ENCODE results near the gene SMYD3. TPM values are rescaled to one million over a fixed set of nuclear protein-coding genes. Genes with fewer than 3 reads are reported as not detected.

Gene SMYD3
- total and polyA plus RNA-seq, 2 donors (not counting 3 experiments of a cell fraction or from before 2014, with no cell fraction given) = 16.0 to 32.1 TPM

GRCh38 chr1:245853291-245853690 is 653.8 kb downstream of the SMYD3 start:
- TF ChIP-seq POLR2A (IDR thresholded peaks at IDR 0.05; ENCODE audit: low read depth, low read length) = no peak
- no peak for TF ChIP-seq GATA2 (IDR thresholded peaks at IDR 0.05; ENCODE audit: insufficient read depth, insufficient read length, low read depth, low read length)
- no peak for TF ChIP-seq JUN (IDR thresholded peaks at IDR 0.05; ENCODE audit: borderline replicate concordance, insufficient read depth, insufficient read length, low read depth)
- TF ChIP-seq FOS (IDR thresholded peaks at IDR 0.05; ENCODE audit: borderline replicate concordance, insufficient read depth, low read length) = no peak
- no peak for TF ChIP-seq EZH2 (IDR thresholded peaks at IDR 0.05; ENCODE audit: borderline replicate concordance, low read depth, low read length, severe bottlenecking)
- TF ChIP-seq MAX (IDR thresholded peaks at IDR 0.05; ENCODE audit: insufficient read depth, insufficient read length) = no peak
- TF ChIP-seq POLR2AphosphoS5 (IDR thresholded peaks at IDR 0.05; ENCODE audit: insufficient read depth, low read depth, low read length) = no peak
- no peak for TF ChIP-seq MYC (IDR thresholded peaks at IDR 0.05; ENCODE audit: low read depth, low read length)
- TF ChIP-seq, protein P1, sequence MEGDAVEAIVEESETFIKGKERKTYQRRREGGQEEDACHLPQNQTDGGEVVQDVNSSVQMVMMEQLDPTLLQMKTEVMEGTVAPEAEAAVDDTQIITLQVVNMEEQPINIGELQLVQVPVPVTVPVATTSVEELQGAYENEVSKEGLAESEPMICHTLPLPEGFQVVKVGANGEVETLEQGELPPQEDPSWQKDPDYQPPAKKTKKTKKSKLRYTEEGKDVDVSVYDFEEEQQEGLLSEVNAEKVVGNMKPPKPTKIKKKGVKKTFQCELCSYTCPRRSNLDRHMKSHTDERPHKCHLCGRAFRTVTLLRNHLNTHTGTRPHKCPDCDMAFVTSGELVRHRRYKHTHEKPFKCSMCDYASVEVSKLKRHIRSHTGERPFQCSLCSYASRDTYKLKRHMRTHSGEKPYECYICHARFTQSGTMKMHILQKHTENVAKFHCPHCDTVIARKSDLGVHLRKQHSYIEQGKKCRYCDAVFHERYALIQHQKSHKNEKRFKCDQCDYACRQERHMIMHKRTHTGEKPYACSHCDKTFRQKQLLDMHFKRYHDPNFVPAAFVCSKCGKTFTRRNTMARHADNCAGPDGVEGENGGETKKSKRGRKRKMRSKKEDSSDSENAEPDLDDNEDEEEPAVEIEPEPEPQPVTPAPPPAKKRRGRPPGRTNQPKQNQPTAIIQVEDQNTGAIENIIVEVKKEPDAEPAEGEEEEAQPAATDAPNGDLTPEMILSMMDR (IDR thresholded peaks at IDR 0.05; ENCODE audit: extremely low read depth in 1 of 2, insufficient read depth in 1 of 2, low read depth in 1 of 2, low read length in 2 of 2) = no peak
- Histone ChIP-seq H3K4me3 (replicated peaks in 1 of 3; ENCODE audit: insufficient read depth in 1 of 3, low read depth in 1 of 3, low read length in 3 of 3) (no peak overlapping the region), H3K36me3 (ENCODE audit: control insufficient read depth in 2 of 2, extremely low read depth in 1 of 2, insufficient read depth in 2 of 2, low read length in 2 of 2) (no peaks in the 10 kb centered on the region), H3K9me1 (replicated peaks; ENCODE audit: control insufficient read depth, extremely low read depth, insufficient read depth, low read length) (no peaks in the 10 kb centered on the region), H3K4me1 (ENCODE audit: control insufficient read depth, extremely low read depth, insufficient read depth, low read length) (no peaks in the 10 kb centered on the region), H3K9me3 (replicated peaks; ENCODE audit: control insufficient read depth, insufficient read depth, low read length) (no peaks in the 10 kb centered on the region), H3K27me3 (ENCODE audit: control insufficient read depth in 2 of 2, insufficient read depth in 2 of 2, low read length in 2 of 2) (no peaks in the 10 kb centered on the region), H3K4me2 (ENCODE audit: insufficient read depth, low read length) (no peak overlapping the region), H2AFZ (ENCODE audit: low read depth, low read length) (no peak overlapping the region), H3K79me2 (ENCODE audit: control insufficient read depth, insufficient read depth, low read length) (no peaks in the 10 kb centered on the region), H3K9ac (replicated peaks; ENCODE audit: extremely low read depth, insufficient read depth, low read length) (no peak overlapping the region), H4K20me1 (replicated peaks; ENCODE audit: control insufficient read depth, extremely low read depth, insufficient read depth, low read length) (no peaks in the 10 kb centered on the region), H3K27ac (ENCODE audit: insufficient read depth, low read depth, low read length) (no peak overlapping the region)
- BruUV-seq (replicated peaks) = no TSS peak
- dilution Hi-C loops (cut with MboI; ENCODE audit: extremely low pct_ligation_motif_present, low sequenced_read_pairs) (no loop called here), intact Hi-C loops (cut with micrococcal nuclease) (no loop called here)
- POLR2A ChIA-PET = no interaction called here
- DNase-seq (ENCODE audit: low read depth, low spot score) (no peak), FAIRE-seq (no peak)
- CTCF ChIA-PET = interaction anchor here (1.1 to 1.2 kb wide), 2 partner anchors 22 to 36 kb away, joined by 3 to 4 read pairs; no protein-coding TSS in a partner anchor
